Keratinocyte (primary cell): ENCODE results near the gene FAM24B.
"Not testable (repeated sequence)": the region's sequence is repeated elsewhere in the genome, so short reads cannot be mapped to it uniquely, and the experiment has no call there.

Source experiments
- EZH2 ChIP-seq: IDR thresholded peaks from one replicate; pipeline ENCODE4 v1.6.1; 2012; ENCODE audit warnings: inconsistent platforms, mild to moderate bottlenecking, low read length, moderate library complexity
- TF ChIP-seq, protein P1 (sequence below), 3 experiments: IDR thresholded peaks in 1 of 3; conservative IDR thresholded peaks in 1 of 3; optimal IDR thresholded peaks in 1 of 3; 2 replicates in 2 of 3; 3 replicates in 1 of 3; pipeline versions ENCODE3 to v1.5.1; 2011; ENCODE audit warnings: low read length in 3 of 3, mild to moderate bottlenecking in 3 of 3, moderate library complexity in 2 of 3, control low read depth in 1 of 3, inconsistent platforms in 1 of 3; ENCODE audit not compliant: insufficient read depth in 2 of 3; ENCODE audit errors: extremely low read depth in 1 of 3

GRCh38 chr10:122866757-122867482, 12.5 kb downstream of the FAM24B start:
- not testable (repeated sequence) for TF ChIP-seq EZH2
- TF ChIP-seq, protein P1, sequence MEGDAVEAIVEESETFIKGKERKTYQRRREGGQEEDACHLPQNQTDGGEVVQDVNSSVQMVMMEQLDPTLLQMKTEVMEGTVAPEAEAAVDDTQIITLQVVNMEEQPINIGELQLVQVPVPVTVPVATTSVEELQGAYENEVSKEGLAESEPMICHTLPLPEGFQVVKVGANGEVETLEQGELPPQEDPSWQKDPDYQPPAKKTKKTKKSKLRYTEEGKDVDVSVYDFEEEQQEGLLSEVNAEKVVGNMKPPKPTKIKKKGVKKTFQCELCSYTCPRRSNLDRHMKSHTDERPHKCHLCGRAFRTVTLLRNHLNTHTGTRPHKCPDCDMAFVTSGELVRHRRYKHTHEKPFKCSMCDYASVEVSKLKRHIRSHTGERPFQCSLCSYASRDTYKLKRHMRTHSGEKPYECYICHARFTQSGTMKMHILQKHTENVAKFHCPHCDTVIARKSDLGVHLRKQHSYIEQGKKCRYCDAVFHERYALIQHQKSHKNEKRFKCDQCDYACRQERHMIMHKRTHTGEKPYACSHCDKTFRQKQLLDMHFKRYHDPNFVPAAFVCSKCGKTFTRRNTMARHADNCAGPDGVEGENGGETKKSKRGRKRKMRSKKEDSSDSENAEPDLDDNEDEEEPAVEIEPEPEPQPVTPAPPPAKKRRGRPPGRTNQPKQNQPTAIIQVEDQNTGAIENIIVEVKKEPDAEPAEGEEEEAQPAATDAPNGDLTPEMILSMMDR (optimal IDR thresholded peaks at IDR 0.05 in 1 of 3, IDR thresholded peaks at IDR 0.05 in 1 of 3, conservative IDR thresholded peaks at IDR 0.05 in 1 of 3; ENCODE audit: extremely low read depth in 1 of 3, insufficient read depth in 2 of 3, low read length in 3 of 3) = not testable (repeated sequence)
